ENCODE results near the gene DPP4. TPM values are rescaled to one million over a fixed set of nuclear protein-coding genes. Genes with fewer than 3 reads are reported as not detected.
A peak's percentile ranks its signal among the peaks of the same experiment; 100 is the strongest.
"Not testable (repeated sequence)": the region's sequence is repeated elsewhere in the genome, so short reads cannot be mapped to it uniquely, and the experiment has no call there.

The DPP4 gene
- polyA plus RNA-seq, 5 donors, result 29.5 to 56.4 (median 50.7) TPM

GRCh38 chr2:161961061-161961460 is 113.0 kb downstream of the DPP4 start:
- DNase-seq, result no peak

DNA sequence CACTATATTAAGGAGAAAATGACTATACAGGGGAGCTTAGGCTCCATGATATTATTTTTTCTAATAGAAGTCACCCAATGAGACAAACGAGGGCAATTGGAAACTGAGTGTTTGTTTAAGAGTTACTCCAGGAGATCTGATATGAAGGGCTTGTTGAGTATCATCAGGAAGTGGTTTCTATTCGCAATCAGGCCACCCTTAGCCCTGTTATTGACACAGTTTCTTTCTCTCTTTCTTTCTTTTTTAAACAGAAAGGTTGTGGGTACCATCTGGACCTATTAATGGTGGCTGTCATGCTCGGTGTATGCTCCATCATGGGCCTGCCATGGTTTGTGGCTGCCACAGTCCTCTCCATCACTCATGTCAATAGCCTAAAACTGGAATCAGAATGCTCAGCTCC is 117.3 kb downstream of the DPP4 start:
- no peak for DNase-seq

- DNase-seq, result no peak
These were observed 118.8 kb downstream of the DPP4 start for GRCh38 chr2:161955211-161955610.

DNA sequence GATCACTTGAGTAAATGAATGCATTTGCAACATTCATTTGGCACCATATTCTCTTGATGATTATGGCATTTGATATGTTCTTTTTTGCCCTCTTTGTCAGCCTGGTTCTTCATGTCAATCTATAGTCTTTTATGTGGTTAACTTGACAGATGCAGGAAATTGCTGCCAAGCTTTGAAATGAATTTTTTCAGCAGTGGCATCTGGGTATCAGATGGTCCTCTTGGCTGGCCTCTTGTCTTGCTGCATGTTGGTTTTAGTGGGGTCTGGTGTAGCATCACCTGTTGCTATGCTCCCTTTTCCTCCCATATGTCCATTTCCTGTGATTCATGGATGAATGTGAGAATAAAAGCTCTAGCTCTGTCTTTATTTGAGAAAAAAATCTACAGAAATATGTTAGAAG is 119.9 kb downstream of the DPP4 start:
- no peak for DNase-seq

DNA sequence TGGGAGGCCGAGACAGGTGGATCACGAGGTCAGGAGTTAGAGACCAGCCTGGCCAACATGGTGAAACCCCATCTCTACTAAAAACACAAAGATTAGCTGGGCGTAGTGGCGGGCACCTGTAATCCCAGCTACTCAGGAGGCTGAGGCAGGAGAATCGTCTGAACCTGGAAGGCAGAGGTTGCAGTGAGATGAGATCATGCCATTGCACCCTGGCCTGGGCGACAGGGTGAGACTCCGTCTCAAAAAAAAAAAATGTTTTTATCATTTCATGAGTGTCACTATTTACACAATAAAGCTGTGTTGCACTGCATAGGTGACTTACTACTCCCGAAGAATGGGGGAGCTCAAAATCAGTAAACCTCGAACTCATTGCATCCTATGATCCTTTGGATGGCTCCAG is 120.6 kb downstream of the DPP4 start:
- DNase-seq, result not testable (repeated sequence)

GRCh38 chr2:161952783-161953191 is 121.2 kb downstream of the DPP4 start:
- no peak for DNase-seq

GRCh38 chr2:161947836-161948235 is 126.2 kb downstream of the DPP4 start:
- no peak for DNase-seq

- no peak for DNase-seq
These were observed 126.6 kb downstream of the DPP4 start for GRCh38 chr2:161947406-161947805.

DNA sequence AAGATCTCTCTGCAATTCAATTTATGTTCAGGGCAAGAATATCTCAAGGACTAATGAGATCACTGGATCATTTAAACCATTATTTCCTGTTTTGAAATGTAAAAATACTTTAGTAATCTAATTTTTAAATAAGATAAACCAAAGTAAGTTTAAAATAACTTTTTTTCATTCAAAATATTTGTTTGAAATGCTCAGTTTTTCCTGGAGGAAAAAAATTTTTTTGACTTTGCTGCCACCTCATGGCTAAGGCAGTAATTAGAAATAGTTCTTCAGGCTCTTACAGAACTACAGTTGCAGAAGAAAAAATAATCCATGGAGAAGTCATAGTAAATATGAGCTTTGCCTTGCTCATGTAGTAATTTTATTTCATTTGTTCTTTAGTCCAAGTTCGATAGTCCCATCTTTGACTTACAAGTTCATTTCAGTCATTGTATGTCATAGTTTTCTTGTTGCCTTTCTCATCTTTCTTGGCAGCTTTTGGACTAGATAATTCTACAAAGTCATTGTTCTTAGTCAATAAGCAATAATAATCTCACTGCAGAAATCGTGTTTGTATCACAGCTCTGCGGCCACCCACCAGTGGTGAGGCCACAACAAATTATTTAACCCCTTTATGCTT is 127.4 kb downstream of the DPP4 start:
- peak; percentile 14 to 34 for DNase-seq

DNA sequence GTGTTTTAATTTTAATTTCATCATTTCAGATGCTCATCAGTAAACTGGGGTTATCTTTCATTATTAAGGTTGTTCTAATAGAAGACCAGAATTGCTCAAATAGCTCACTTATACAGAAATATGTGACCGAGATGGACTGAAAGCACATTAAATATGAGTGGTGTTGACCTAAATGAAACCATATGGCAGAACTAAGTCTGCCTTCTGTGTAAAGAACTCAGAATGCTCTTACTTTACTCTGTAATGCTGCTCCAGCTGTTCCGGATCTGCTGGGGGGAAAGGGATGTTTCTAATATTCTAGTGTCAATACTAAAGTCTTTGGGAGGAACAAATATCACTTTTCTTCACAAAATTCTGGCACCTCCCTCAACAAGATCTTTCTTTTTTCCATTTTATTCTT is 131.0 kb downstream of the DPP4 start:
- DNase-seq, result peak; percentile 40 to 43

Other genes with a start within 250 kb of the DPP4 start
- 1 to 10 TPM in 1 of 5 donors, not detected in 4; 1.3 TPM for gene GCG, start 78.0 kb upstream of the DPP4 start, polyA plus RNA-seq (ENCODE audit: insufficient read depth in 1 of 5, insufficient read length in 5 of 5, low replicate concordance in 1 of 5)
- 10 to 100 TPM; 17.1 to 51.6 (median 32.5) TPM for gene FAP, start 169.2 kb upstream of the DPP4 start, polyA plus RNA-seq (ENCODE audit: insufficient read depth in 1 of 5, insufficient read length in 5 of 5, low replicate concordance in 1 of 5)
- gene IFIH1, start 244.5 kb upstream of the DPP4 start, polyA plus RNA-seq (ENCODE audit: insufficient read depth in 1 of 5, insufficient read length in 5 of 5, low replicate concordance in 1 of 5), result 10 to 100 TPM in 4 of 5 donors, 1 to 10 TPM in 1; 9.2 to 14.2 (median 13.2) TPM